GM12875 (cell line): ENCODE results near the gene ABHD5.

Experiments
- H3K4me3 ChIP-seq: one replicate; pipeline ENCODE4 v1.5.1; 2011; ENCODE audit warnings: low read depth, low read length, control low read depth
- CTCF ChIP-seq: IDR thresholded peaks from 2 replicates; pipeline ENCODE4 v1.5.1; 2011; ENCODE audit warnings: low read depth, mild to moderate bottlenecking, control low read depth, inconsistent platforms, low read length, moderate library complexity, borderline replicate concordance; ENCODE audit not compliant: insufficient read depth

Gene ABHD5

GRCh38 chr3:43759297-43759782 is 68.6 kb downstream of the ABHD5 start:
- 0 out of 2 replicates have a peak, but pooled peaks have one; percentile 17 for TF ChIP-seq CTCF
- H3K4me3 ChIP-seq, result no peak overlapping the region

- no peak overlapping the region for H3K4me3 ChIP-seq
- no peak for TF ChIP-seq CTCF
These were observed 69.2 kb downstream of the ABHD5 start for GRCh38 chr3:43759938-43760337.

GRCh38 chr3:43760938-43761337 is 70.2 kb downstream of the ABHD5 start:
- H3K4me3 ChIP-seq, result no peak overlapping the region
- no peak for TF ChIP-seq CTCF

GRCh38 chr3:43762451-43762850 is 71.7 kb downstream of the ABHD5 start:
- no peak overlapping the region for H3K4me3 ChIP-seq
- TF ChIP-seq CTCF, result no peak

- H3K4me3 ChIP-seq, result no peak overlapping the region
- TF ChIP-seq CTCF, result no peak
These were observed 73.3 kb downstream of the ABHD5 start for GRCh38 chr3:43764056-43764455.

- TF ChIP-seq CTCF, result no peak
- no peak overlapping the region for H3K4me3 ChIP-seq
These were observed 73.7 kb downstream of the ABHD5 start for GRCh38 chr3:43764471-43764870.

- H3K4me3 ChIP-seq, result no peak overlapping the region
- TF ChIP-seq CTCF, result no peak
These were observed 74.8 kb downstream of the ABHD5 start for GRCh38 chr3:43765521-43765971.
